Endothelial cell of umbilical vein (primary cell): ENCODE measurements around the gene NDUFA1.

Experiments
- CTCF ChIP-seq, 2 donors: IDR thresholded peaks; 1 replicate in 1 of 2; 2 replicates in 1 of 2; pipeline ENCODE4 v1.5.1; 2011; ENCODE audit warnings: low read length in 2 of 2, mild to moderate bottlenecking in 2 of 2, moderate library complexity in 2 of 2, control low read depth in 1 of 2, inconsistent platforms in 1 of 2, low read depth in 1 of 2; ENCODE audit not compliant: insufficient read depth in 1 of 2; ENCODE audit errors: extremely low read depth in 1 of 2
- EZH2 ChIP-seq: IDR thresholded peaks from 2 replicates; pipeline ENCODE4 v1.6.1; 2012; ENCODE audit warnings: borderline replicate concordance, low read depth, mild to moderate bottlenecking, moderate library complexity, low read length, inconsistent platforms; ENCODE audit not compliant: severe bottlenecking
- FOS ChIP-seq: IDR thresholded peaks from 2 replicates; pipeline ENCODE4 v1.6.1; 2011; ENCODE audit warnings: mild to moderate bottlenecking, low read length, moderate library complexity, borderline replicate concordance; ENCODE audit not compliant: insufficient read depth
- GATA2 ChIP-seq: IDR thresholded peaks from 2 replicates; pipeline ENCODE4 v1.7.0; 2011; ENCODE audit warnings: low read depth, mild to moderate bottlenecking, moderate library complexity, mixed read lengths, low read length; ENCODE audit not compliant: insufficient read length, insufficient read depth
- MAX ChIP-seq: IDR thresholded peaks from 2 replicates; pipeline ENCODE4 v1.6.1; 2011; ENCODE audit not compliant: insufficient read depth, insufficient read length
- MYC ChIP-seq: IDR thresholded peaks from one replicate; pipeline ENCODE4 v1.6.1; 2011; ENCODE audit warnings: mild to moderate bottlenecking, low read depth, low read length
- POLR2A ChIP-seq: IDR thresholded peaks from 2 replicates; pipeline ENCODE4 v1.6.1; 2012; ENCODE audit warnings: low read depth, mild to moderate bottlenecking, control low read depth, low read length
- POLR2AphosphoS5 ChIP-seq: IDR thresholded peaks from 2 replicates; pipeline ENCODE4 v1.6.1; 2012; ENCODE audit warnings: low read depth, mild to moderate bottlenecking, control low read depth, low read length, moderate library complexity; ENCODE audit not compliant: insufficient read depth

- TF ChIP-seq CTCF (IDR thresholded peaks at IDR 0.05; ENCODE audit: extremely low read depth in 1 of 2, insufficient read depth in 1 of 2, low read depth in 1 of 2, low read length in 2 of 2) (no peak), POLR2A (no peak), EZH2 (no peak), MYC (no peak), MAX (no peak), POLR2AphosphoS5 (no peak), FOS (no peak), GATA2 (no peak)
Observed at GRCh38 chrX:119916310-119916709, 44.7 kb downstream of the NDUFA1 start.
